A673 (cell line): ENCODE data around the gene FOXD4L1. TPM values are rescaled to one million over a fixed set of nuclear protein-coding genes. Genes with fewer than 3 reads are reported as not detected.
"Not testable (repeated sequence)": the region's sequence is repeated elsewhere in the genome, so short reads cannot be mapped to it uniquely, and the experiment has no call there.

Experiments
- BruUV-seq: library from RNA; stranded (reverse); fragments of 400-500 nt; replicated peaks from 2 replicates; lab custom pipeline; 2021; lab: Mats Ljungman, UMichigan
- CTCF ChIA-PET: fragments of 300-600 bp; sonication (Branson Sonifier 250); formaldehyde crosslinking; loops from one replicate; lab custom pipeline; 2022; ENCODE audit warnings: antibody characterized with exemption; lab: Charles Lee
- POLR2A ChIA-PET: fragments of 300-600 bp; sonication (Branson Sonifier 250); formaldehyde crosslinking; loops from one replicate; lab custom pipeline; 2022; ENCODE audit warnings: antibody characterized with exemption; ENCODE audit not compliant: low non-redundant PET; lab: Charles Lee
- DNase-seq: peaks from one replicate; pipeline ENCODE4 v3.0.0-alpha.2; 2015; ENCODE audit warnings: low spot score
- H3K27ac ChIP-seq: fragments of 200-600 bp; sonication (generic); 2 replicates; pipeline ENCODE4 v1.5.1; 2016; ENCODE audit warnings: mixed run types, low read depth, mild to moderate bottlenecking, mixed read lengths, antibody characterized with exemption, low read length; ENCODE audit not compliant: poor library complexity, severe bottlenecking
- H3K27me3 ChIP-seq: fragments of 200-600 bp; sonication (generic); replicated peaks from 2 replicates; pipeline ENCODE4 v1.6.1; 2017; ENCODE audit warnings: mixed run types, low read depth, mild to moderate bottlenecking, mixed read lengths, antibody characterized with exemption, low read length; ENCODE audit not compliant: insufficient read depth, poor library complexity
- H3K36me3 ChIP-seq: fragments of 200-600 bp; sonication (generic); 2 replicates; pipeline ENCODE4 v1.6.1; 2016; ENCODE audit warnings: mixed run types, mild to moderate bottlenecking, mixed read lengths, antibody characterized with exemption, low read length; ENCODE audit not compliant: insufficient read depth, poor library complexity, severe bottlenecking
- H3K4me1 ChIP-seq: fragments of 200-600 bp; sonication (generic); 2 replicates; pipeline ENCODE4 v1.6.1; 2017; ENCODE audit warnings: mixed run types, mild to moderate bottlenecking, mixed read lengths, antibody characterized with exemption, low read length; ENCODE audit not compliant: insufficient read depth, poor library complexity, severe bottlenecking
- H3K4me3 ChIP-seq: fragments of 200-600 bp; sonication (generic); 2 replicates; pipeline ENCODE4 v1.5.1; 2016; ENCODE audit warnings: low read depth, mixed run types, mild to moderate bottlenecking, mixed read lengths, low read length; ENCODE audit not compliant: poor library complexity, severe bottlenecking
- H3K9me3 ChIP-seq: fragments of 200-600 bp; sonication (generic); 2 replicates; pipeline ENCODE4 v1.6.1; 2016; ENCODE audit warnings: mixed run types, low read depth, mild to moderate bottlenecking, mixed read lengths, antibody characterized with exemption, low read length; ENCODE audit not compliant: poor library complexity, severe bottlenecking
- intact Hi-C: fragments of 100-400 bp; cut with micrococcal nuclease; formaldehyde crosslinking; loops from one replicate; pipeline ENCODE4 v1.10.0; 2022; ENCODE audit not compliant: unreplicated experiment
- total RNA-seq: library from RNA; stranded (reverse); gene quantifications from 2 replicates; pipeline ENCODE4 v1.2.3, GENCODE V29; 2021

Gene FOXD4L1
- total RNA-seq, 1 experiment from 2014 or later, result not detected

DNA sequence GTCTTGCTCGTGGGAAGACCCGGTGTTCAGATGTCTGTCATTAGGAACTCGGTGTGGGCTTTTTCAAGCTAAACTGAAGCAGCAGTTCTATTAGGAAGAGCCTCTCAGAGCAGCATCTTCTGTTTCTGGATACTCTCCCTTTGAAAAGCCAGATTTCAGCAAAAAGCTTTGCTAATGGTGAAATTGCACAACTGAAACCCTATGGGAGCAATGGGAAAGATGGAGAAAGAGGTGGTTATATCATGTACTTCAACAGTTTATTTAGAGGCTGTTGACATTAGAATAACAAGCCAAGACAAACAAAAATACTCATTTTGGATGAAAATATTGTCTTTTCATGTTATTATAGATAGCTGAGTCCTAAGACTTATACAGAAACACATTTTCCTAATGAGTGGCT is 30.4 kb downstream of the FOXD4L1 start:
- DNase-seq, H3K4me3 ChIP-seq, intact Hi-C loops, H3K27ac ChIP-seq, CTCF ChIA-PET, BruUV-seq, H3K9me3 ChIP-seq, POLR2A ChIA-PET, H3K27me3 ChIP-seq, H3K4me1 ChIP-seq, H3K36me3 ChIP-seq: not testable (repeated sequence)

DNA sequence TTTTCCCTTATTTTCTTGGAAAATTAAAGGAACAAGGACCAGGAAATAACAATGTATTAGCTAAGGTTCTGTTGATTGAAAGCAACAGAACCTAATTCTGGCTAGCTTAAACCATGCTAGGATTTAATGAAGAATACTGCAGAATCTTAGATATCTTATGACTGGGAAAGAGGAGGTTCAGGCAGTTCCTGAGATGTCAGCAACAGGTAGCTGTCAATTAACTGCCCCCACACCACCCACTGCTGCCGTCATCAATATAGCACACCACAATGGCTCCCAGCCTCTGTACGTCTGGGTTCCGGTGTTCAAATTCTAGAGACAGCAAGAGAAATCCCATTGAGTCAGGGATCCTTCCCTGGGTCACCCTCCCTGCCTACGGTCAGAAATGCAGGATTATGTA is 34.5 kb downstream of the FOXD4L1 start:
- H3K4me1 ChIP-seq, intact Hi-C loops, POLR2A ChIA-PET: not testable (repeated sequence)

DNA sequence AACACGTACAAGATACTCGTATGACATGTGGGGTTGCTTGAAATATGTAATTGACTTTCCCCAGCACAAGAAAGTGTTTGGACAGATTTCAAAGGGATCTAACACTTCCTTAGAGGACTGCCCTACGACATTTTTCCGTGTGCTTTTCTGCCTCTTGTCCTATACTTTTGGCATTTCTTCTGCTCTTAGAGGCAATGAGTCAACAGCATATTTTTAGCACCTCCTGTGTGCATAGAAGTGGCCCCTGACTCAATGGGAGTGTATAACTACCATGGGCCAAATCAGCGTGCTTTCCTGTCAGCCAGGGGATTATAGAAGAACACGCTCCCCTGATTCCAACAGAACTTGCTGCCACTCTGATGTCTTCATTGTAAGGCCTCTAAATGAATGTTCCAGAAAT is 38.1 kb downstream of the FOXD4L1 start:
- H3K4me1 ChIP-seq, H3K27ac ChIP-seq, BruUV-seq, POLR2A ChIA-PET, CTCF ChIA-PET, H3K4me3 ChIP-seq, H3K9me3 ChIP-seq, H3K27me3 ChIP-seq, intact Hi-C loops, DNase-seq, H3K36me3 ChIP-seq: not testable (repeated sequence)

More for the DNA sequence above, 34.5 kb downstream of the FOXD4L1 start:
- H3K9me3 ChIP-seq, H3K27ac ChIP-seq, H3K27me3 ChIP-seq, BruUV-seq, DNase-seq, H3K36me3 ChIP-seq, CTCF ChIA-PET, H3K4me3 ChIP-seq: not testable (repeated sequence)

DNA sequence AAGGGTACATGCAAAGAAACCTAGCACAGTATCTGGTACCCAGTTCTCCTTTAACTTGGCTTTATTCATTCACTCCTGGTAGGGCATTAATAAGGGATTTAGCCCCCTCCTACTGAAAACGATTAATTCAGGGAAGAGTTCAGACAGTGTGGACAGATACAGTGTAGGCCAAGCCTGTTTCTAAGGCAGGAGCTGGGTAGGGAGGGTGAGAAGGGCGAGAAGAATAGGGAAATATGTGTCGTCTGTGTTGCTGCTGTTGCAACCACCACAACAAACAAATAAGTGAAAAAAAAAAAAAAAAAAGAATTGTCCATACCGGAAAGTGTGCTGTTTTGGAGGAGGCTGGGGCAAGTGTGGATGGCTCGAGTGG is 42.4 kb downstream of the FOXD4L1 start:
- intact Hi-C loops, result loop anchor here (10.0 kb wide), 1 partner anchor 154 kb away; no protein-coding TSS in a partner anchor
- CTCF ChIA-PET, result not testable (repeated sequence)

DNA sequence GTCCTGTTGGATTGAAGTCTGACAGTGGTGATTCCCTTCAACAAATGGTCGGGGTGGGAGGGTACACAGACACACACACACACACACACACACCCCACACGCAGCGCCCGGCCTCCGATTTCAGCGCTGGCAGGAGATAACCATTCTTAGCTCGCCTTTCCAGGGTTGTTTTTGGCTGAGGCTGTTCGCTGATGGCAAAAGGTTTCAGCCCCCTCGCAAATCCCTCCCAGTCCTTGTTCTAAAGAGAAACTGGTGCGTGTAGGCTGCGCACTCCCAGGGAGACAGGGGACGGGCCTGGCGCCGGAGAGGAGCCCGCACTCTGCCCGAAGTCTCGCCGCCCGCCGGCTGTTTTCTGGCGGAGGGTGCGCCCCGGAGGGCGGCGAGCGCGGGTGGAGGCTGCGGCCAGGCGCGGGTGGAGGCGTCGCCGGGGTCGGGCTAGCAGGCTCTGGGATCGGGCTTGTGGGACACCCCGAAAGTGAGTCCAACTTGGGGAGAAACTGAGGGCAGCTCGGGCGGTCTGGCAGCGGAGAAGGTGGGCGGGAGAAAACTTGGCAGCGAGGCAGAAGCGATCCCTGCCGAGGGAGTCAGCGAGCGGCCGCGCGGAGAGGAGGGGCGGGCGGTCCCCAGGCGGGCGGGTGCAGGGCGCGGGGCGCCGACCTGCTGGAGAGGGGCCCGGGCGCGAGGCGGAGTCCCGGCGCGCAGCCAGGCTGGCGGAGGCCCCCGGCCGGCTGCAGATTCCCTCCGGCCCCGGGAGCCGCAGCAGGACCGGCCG is 42.9 kb downstream of the FOXD4L1 start:
- H3K9me3 ChIP-seq, H3K36me3 ChIP-seq, BruUV-seq, POLR2A ChIA-PET, H3K27ac ChIP-seq, CTCF ChIA-PET, H3K4me1 ChIP-seq: not testable (repeated sequence)
- Histone ChIP-seq H3K4me3 (peak overlapping the region; percentile 32), H3K27me3 (peaks cover 11% of the 10 kb centered on the region)
- intact Hi-C loops, result loop anchor here (10.0 kb wide), 1 partner anchor 153 kb away; no protein-coding TSS in a partner anchor
- DNase-seq, result peak; percentile 19

More for the DNA sequence above, 42.4 kb downstream of the FOXD4L1 start:
- DNase-seq, H3K4me1 ChIP-seq, POLR2A ChIA-PET, BruUV-seq, H3K36me3 ChIP-seq, H3K4me3 ChIP-seq, H3K9me3 ChIP-seq, H3K27ac ChIP-seq: not testable (repeated sequence)
- H3K27me3 ChIP-seq, result peaks cover 11% of the 10 kb centered on the region
